GM18499 (cell line): ENCODE data around the gene KLHDC2.
"Not testable (repeated sequence)": the region's sequence is repeated elsewhere in the genome, so short reads cannot be mapped to it uniquely, and the experiment has no call there.

Experiments
- ATAC-seq: cut with Tn5 transposase; IDR thresholded peaks from one replicate; pipeline ENCODE4 v1.9.1; 2021; ENCODE audit warnings: moderate number of reproducible peaks; ENCODE audit not compliant: insufficient read depth, unreplicated experiment

The KLHDC2 gene

GRCh38 chr14:49774106-49774505 is 6.2 kb downstream of the KLHDC2 start:
- no peak for ATAC-seq

GRCh38 chr14:49778421-49778820 is 10.5 kb downstream of the KLHDC2 start:
- ATAC-seq, result no peak

- not testable (repeated sequence) for ATAC-seq
Observed at GRCh38 chr14:49781040-49781439, 13.1 kb downstream of the KLHDC2 start.

- ATAC-seq, result no peak
Observed at GRCh38 chr14:49783394-49784014, 15.6 kb downstream of the KLHDC2 start.

- no peak for ATAC-seq
Observed at GRCh38 chr14:49786315-49786714, 18.4 kb downstream of the KLHDC2 start.

GRCh38 chr14:49792618-49793017 is 24.7 kb downstream of the KLHDC2 start:
- ATAC-seq, result no peak

GRCh38 chr14:49796025-49796424 is 28.1 kb downstream of the KLHDC2 start:
- no peak for ATAC-seq

- ATAC-seq, result no peak
Observed at GRCh38 chr14:49808780-49809179, 40.8 kb downstream of the KLHDC2 start.

GRCh38 chr14:49816118-49816517 is 48.2 kb downstream of the KLHDC2 start:
- ATAC-seq, result not testable (repeated sequence)

GRCh38 chr14:49816844-49817243 is 48.9 kb downstream of the KLHDC2 start:
- no peak for ATAC-seq

- ATAC-seq, result no peak
Observed at GRCh38 chr14:49820176-49820575, 52.2 kb downstream of the KLHDC2 start.

- ATAC-seq, result no peak
Observed at GRCh38 chr14:49828640-49829039, 60.7 kb downstream of the KLHDC2 start.
